ENCODE data around the gene RXFP4. TPM values are rescaled to one million over a fixed set of nuclear protein-coding genes. Genes with fewer than 3 reads are reported as not detected.

The RXFP4 gene
- polyA plus RNA-seq, 1 of the 3 experiments (the other 2 are of a cell fraction): not detected

DNA sequence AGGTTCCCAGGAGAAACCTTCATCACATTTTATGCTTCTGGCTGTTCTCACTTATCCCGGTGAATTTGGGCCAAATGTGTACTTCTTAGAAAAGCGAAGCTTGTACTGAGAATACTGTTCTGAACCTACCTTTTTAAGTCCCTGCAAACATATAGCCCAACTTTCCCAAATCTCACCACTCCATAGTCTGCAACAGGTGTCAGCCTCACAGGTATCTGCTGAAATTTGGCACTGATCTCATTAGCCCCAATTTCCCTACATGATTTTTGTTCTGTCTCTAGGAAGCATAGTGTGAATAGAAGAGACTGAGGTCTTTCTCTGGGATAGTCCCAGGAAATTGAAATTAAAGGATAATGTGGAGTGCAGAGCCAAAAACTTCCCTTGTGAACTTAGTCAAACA is 41.8 kb upstream of the RXFP4 start:
- H3K4me3 ChIP-seq (ENCODE audit: low read depth in 2 of 2, low read length in 1 of 2): no peak overlapping the region
- H3K9ac ChIP-seq: no peak overlapping the region
- no peaks in the 10 kb centered on the region for H4K20me1 ChIP-seq (ENCODE audit: insufficient read depth)
- H3K4me2 ChIP-seq: no peak overlapping the region
- no peak overlapping the region for H3K27ac ChIP-seq (ENCODE audit: low read depth in 2 of 2, low read length in 1 of 2)
- no peak overlapping the region for H2AFZ ChIP-seq (ENCODE audit: low read depth)
- DNase-seq: no peak
- peaks cover 20% of the 10 kb centered on the region for H3F3A ChIP-seq (replicated peaks; ENCODE audit: insufficient read depth)
- peaks cover 12% of the 10 kb centered on the region; the same call in 1 of the 2 replicates for H3K79me2 ChIP-seq (ENCODE audit: insufficient read depth)
- TF ChIP-seq YY1 (IDR thresholded peaks at IDR 0.05; ENCODE audit: low read depth) (no peak), TEAD4 (IDR thresholded peaks at IDR 0.05; ENCODE audit: borderline replicate concordance, insufficient read depth) (no peak), GATA2 (CRISPR knock-in tag; IDR thresholded peaks at IDR 0.05) (no peak), RAD21 (IDR thresholded peaks at IDR 0.05; ENCODE audit: low read length) (no peak), USF2 (IDR thresholded peaks at IDR 0.05; ENCODE audit: borderline replicate concordance, low read depth, low read length) (no peak), EP300 (IDR thresholded peaks at IDR 0.05; ENCODE audit: borderline replicate concordance in 1 of 2, low read depth in 1 of 2, low read length in 1 of 2) (no peak), SMC3 (IDR thresholded peaks at IDR 0.05; ENCODE audit: low read depth, low read length) (no peak), TCF12 (IDR thresholded peaks at IDR 0.05) (no peak), REST (IDR thresholded peaks at IDR 0.05; ENCODE audit: low read depth, low read length) (no peak), FOXM1 (IDR thresholded peaks at IDR 0.05; ENCODE audit: low read depth) (no peak)
- TF ChIP-seq, protein P1, sequence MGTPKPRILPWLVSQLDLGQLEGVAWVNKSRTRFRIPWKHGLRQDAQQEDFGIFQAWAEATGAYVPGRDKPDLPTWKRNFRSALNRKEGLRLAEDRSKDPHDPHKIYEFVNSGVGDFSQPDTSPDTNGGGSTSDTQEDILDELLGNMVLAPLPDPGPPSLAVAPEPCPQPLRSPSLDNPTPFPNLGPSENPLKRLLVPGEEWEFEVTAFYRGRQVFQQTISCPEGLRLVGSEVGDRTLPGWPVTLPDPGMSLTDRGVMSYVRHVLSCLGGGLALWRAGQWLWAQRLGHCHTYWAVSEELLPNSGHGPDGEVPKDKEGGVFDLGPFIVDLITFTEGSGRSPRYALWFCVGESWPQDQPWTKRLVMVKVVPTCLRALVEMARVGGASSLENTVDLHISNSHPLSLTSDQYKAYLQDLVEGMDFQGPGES (IDR thresholded peaks at IDR 0.05; ENCODE audit: low read depth, low read length): no peak
- TF ChIP-seq, protein P2, sequence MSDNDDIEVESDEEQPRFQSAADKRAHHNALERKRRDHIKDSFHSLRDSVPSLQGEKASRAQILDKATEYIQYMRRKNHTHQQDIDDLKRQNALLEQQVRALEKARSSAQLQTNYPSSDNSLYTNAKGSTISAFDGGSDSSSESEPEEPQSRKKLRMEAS (IDR thresholded peaks at IDR 0.05; ENCODE audit: low read depth): no peak
- TF ChIP-seq, protein P3, sequence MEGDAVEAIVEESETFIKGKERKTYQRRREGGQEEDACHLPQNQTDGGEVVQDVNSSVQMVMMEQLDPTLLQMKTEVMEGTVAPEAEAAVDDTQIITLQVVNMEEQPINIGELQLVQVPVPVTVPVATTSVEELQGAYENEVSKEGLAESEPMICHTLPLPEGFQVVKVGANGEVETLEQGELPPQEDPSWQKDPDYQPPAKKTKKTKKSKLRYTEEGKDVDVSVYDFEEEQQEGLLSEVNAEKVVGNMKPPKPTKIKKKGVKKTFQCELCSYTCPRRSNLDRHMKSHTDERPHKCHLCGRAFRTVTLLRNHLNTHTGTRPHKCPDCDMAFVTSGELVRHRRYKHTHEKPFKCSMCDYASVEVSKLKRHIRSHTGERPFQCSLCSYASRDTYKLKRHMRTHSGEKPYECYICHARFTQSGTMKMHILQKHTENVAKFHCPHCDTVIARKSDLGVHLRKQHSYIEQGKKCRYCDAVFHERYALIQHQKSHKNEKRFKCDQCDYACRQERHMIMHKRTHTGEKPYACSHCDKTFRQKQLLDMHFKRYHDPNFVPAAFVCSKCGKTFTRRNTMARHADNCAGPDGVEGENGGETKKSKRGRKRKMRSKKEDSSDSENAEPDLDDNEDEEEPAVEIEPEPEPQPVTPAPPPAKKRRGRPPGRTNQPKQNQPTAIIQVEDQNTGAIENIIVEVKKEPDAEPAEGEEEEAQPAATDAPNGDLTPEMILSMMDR (IDR thresholded peaks at IDR 0.05): no peak
- TF ChIP-seq, protein P4, sequence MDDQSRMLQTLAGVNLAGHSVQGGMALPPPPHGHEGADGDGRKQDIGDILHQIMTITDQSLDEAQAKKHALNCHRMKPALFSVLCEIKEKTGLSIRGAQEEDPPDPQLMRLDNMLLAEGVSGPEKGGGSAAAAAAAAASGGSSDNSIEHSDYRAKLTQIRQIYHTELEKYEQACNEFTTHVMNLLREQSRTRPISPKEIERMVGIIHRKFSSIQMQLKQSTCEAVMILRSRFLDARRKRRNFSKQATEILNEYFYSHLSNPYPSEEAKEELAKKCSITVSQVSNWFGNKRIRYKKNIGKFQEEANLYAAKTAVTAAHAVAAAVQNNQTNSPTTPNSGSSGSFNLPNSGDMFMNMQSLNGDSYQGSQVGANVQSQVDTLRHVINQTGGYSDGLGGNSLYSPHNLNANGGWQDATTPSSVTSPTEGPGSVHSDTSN (IDR thresholded peaks at IDR 0.05): no peak
- TF ChIP-seq, protein P5, sequence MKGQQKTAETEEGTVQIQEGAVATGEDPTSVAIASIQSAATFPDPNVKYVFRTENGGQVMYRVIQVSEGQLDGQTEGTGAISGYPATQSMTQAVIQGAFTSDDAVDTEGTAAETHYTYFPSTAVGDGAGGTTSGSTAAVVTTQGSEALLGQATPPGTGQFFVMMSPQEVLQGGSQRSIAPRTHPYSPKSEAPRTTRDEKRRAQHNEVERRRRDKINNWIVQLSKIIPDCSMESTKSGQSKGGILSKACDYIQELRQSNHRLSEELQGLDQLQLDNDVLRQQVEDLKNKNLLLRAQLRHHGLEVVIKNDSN (IDR thresholded peaks at IDR 0.05; ENCODE audit: borderline replicate concordance, low read depth): no peak
- H3K9me3 ChIP-seq: no peaks in the 10 kb centered on the region
- H3K4me1 ChIP-seq (ENCODE audit: control insufficient read depth in 1 of 2, insufficient read depth in 2 of 2, low read depth in 1 of 2, low read length in 1 of 2): peaks cover 0 to 3% of the 10 kb centered on the region in 2 experiments; a peak in 1 of 4 replicates
- no peaks in the 10 kb centered on the region for H3K9me2 ChIP-seq
- WGBS (ENCODE audit: low lambda C conversion rate): 96% methylated on average over 2 of the region's 2 CpGs
- peaks cover 33 to 77% of the 10 kb centered on the region in 2 experiments for H3K36me3 ChIP-seq (replicated peaks in 1 of 2; ENCODE audit: control insufficient read depth in 1 of 2, insufficient read depth in 2 of 2, low read length in 1 of 2)
- POLR2A ChIA-PET: no interaction called here
- H3K27me3 ChIP-seq (ENCODE audit: insufficient read depth): no peaks in the 10 kb centered on the region
- CTCF ChIA-PET: interaction anchor here (1.2 kb wide), 1 partner anchor 8 kb away, joined by 3 read pairs; no protein-coding TSS in a partner anchor
